SJSA1 (cell line): ENCODE data around the gene PLVAP. TPM values are rescaled to one million over a fixed set of nuclear protein-coding genes. Genes with fewer than 3 reads are reported as not detected.
"Not testable (repeated sequence)": the region's sequence is repeated elsewhere in the genome, so short reads cannot be mapped to it uniquely, and the experiment has no call there.

Experiments used
- DNase-seq, 2 experiments: peaks; one replicate each; pipeline ENCODE4 v3.0.0-alpha.2; 2015 to 2020; ENCODE audit warnings: low spot score in 2 of 2, low read depth in 1 of 2
- H3K27ac ChIP-seq: fragments of 250-450 bp; sonication (Bioruptor Pico); 2 replicates; pipeline ENCODE4 v1.5.1; 2020; ENCODE audit warnings: mild to moderate bottlenecking, moderate library complexity
- H3K27me3 ChIP-seq: fragments of 250-450 bp; sonication (Bioruptor Pico); replicated peaks from 2 replicates; pipeline ENCODE4 v1.5.1; 2020; ENCODE audit warnings: mild to moderate bottlenecking, moderate library complexity
- H3K36me3 ChIP-seq: fragments of 250-450 bp; sonication (Bioruptor Pico); 2 replicates; pipeline ENCODE4 v1.5.1; 2020; ENCODE audit warnings: mild to moderate bottlenecking
- H3K4me1 ChIP-seq: fragments of 250-450 bp; sonication (Bioruptor Pico); replicated peaks from 2 replicates; pipeline ENCODE4 v1.6.1; 2021; ENCODE audit warnings: mild to moderate bottlenecking
- H3K4me3 ChIP-seq: fragments of 250-450 bp; sonication (Bioruptor Pico); 2 replicates; pipeline ENCODE4 v1.5.1; 2020; ENCODE audit warnings: mild to moderate bottlenecking
- H3K9me3 ChIP-seq: fragments of 250-450 bp; sonication (Bioruptor Pico); replicated peaks from 2 replicates; pipeline ENCODE4 v1.5.1; 2020; ENCODE audit warnings: mild to moderate bottlenecking
- total RNA-seq: library from RNA; depleted of rRNA; stranded (reverse); fragments of >200 nt; shearing (Covaris generic); gene quantifications from 2 replicates; pipeline ENCODE4 v1.2.3, GENCODE V29; 2014

The PLVAP gene
- total RNA-seq, 1 experiment from 2014 or later: not detected

- DNase-seq: peak; percentile 80 to 94
- Histone ChIP-seq H3K9me3 (peaks cover 3% of the 10 kb centered on the region; the same call in 1 of the 2 replicates), H3K27ac (no peak overlapping the region), H3K4me3 (peak overlapping the region; percentile 34), H3K4me1 (peaks cover 18% of the 10 kb centered on the region), H3K36me3 (no peaks in the 10 kb centered on the region), H3K27me3 (peaks cover 4% of the 10 kb centered on the region; the same call in 1 of the 2 replicates)
These were observed 13.7 kb upstream of the PLVAP start for GRCh38 chr19:17390665-17391370.

- Histone ChIP-seq H3K36me3 (no peaks in the 10 kb centered on the region), H3K27ac (no peak overlapping the region), H3K4me3 (peak overlapping the region; percentile 34), H3K4me1 (peaks cover 19% of the 10 kb centered on the region), H3K9me3 (peaks cover 3% of the 10 kb centered on the region; the same call in 1 of the 2 replicates), H3K27me3 (peaks cover 4% of the 10 kb centered on the region; the same call in 1 of the 2 replicates)
- DNase-seq: no peak
These were observed 13.0 kb upstream of the PLVAP start for GRCh38 chr19:17389957-17390664.

- Histone ChIP-seq H3K27me3 (peaks cover 4% of the 10 kb centered on the region; the same call in 1 of the 2 replicates), H3K4me1 (peaks cover 19% of the 10 kb centered on the region), H3K27ac (no peak overlapping the region), H3K9me3 (peaks cover 3% of the 10 kb centered on the region; the same call in 1 of the 2 replicates), H3K36me3 (no peaks in the 10 kb centered on the region), H3K4me3 (no peak overlapping the region)
- DNase-seq: no peak
These were observed 12.1 kb upstream of the PLVAP start for GRCh38 chr19:17389288-17389687.

GRCh38 chr19:17385878-17386611 is 8.9 kb upstream of the PLVAP start:
- H3K36me3 ChIP-seq: no peaks in the 10 kb centered on the region
- peaks cover 27% of the 10 kb centered on the region for H3K4me1 ChIP-seq
- no peak overlapping the region for H3K27ac ChIP-seq
- DNase-seq: peak; percentile 42 to 68
- no peak overlapping the region for H3K4me3 ChIP-seq
- peaks cover 3% of the 10 kb centered on the region; the same call in 1 of the 2 replicates for H3K9me3 ChIP-seq
- H3K27me3 ChIP-seq: peaks cover 4% of the 10 kb centered on the region; the same call in 1 of the 2 replicates

- Histone ChIP-seq H3K27ac (no peak overlapping the region), H3K4me1 (peaks cover 13% of the 10 kb centered on the region), H3K27me3 (no peaks in the 10 kb centered on the region), H3K4me3 (no peak overlapping the region), H3K9me3 (no peaks in the 10 kb centered on the region), H3K36me3 (no peaks in the 10 kb centered on the region)
- DNase-seq: no peak
These were observed 3.4 kb upstream of the PLVAP start for GRCh38 chr19:17380426-17381138.

- Histone ChIP-seq H3K4me1 (peaks cover 13% of the 10 kb centered on the region), H3K4me3 (no peak overlapping the region), H3K27me3 (no peaks in the 10 kb centered on the region), H3K9me3 (no peaks in the 10 kb centered on the region), H3K36me3 (no peaks in the 10 kb centered on the region), H3K27ac (no peak overlapping the region)
- no peak for DNase-seq
These were observed 2.1 kb upstream of the PLVAP start for GRCh38 chr19:17379221-17379631.

GRCh38 chr19:17378271-17378670 is 1.1 kb upstream of the PLVAP start:
- H3K9me3 ChIP-seq: no peaks in the 10 kb centered on the region
- no peak for DNase-seq
- H3K4me3 ChIP-seq: no peak overlapping the region
- no peak overlapping the region for H3K27ac ChIP-seq
- no peaks in the 10 kb centered on the region for H3K27me3 ChIP-seq
- no peaks in the 10 kb centered on the region for H3K36me3 ChIP-seq
- H3K4me1 ChIP-seq: peaks cover 11% of the 10 kb centered on the region

- no peak for DNase-seq
- no peaks in the 10 kb centered on the region for H3K36me3 ChIP-seq
- no peaks in the 10 kb centered on the region for H3K27me3 ChIP-seq
- no peaks in the 10 kb centered on the region for H3K9me3 ChIP-seq
- no peak overlapping the region for H3K27ac ChIP-seq
- H3K4me3 ChIP-seq: no peak overlapping the region
- H3K4me1 ChIP-seq: no peaks in the 10 kb centered on the region; the same call in 1 of the 2 replicates
These were observed 7.0 kb downstream of the PLVAP start for GRCh38 chr19:17370026-17370587.

GRCh38 chr19:17365361-17365760 is 11.8 kb downstream of the PLVAP start:
- Histone ChIP-seq H3K9me3 (no peaks in the 10 kb centered on the region), H3K4me1 (peaks cover 5% of the 10 kb centered on the region), H3K27me3 (no peaks in the 10 kb centered on the region), H3K36me3 (no peaks in the 10 kb centered on the region), H3K4me3 (no peak overlapping the region), H3K27ac (no peak overlapping the region)
- no peak for DNase-seq

GRCh38 chr19:17363852-17364605 is 13.1 kb downstream of the PLVAP start:
- DNase-seq: peak; percentile 56 to 59
- not testable (repeated sequence) for H3K27me3 ChIP-seq, H3K4me1 ChIP-seq, H3K27ac ChIP-seq, H3K4me3 ChIP-seq, H3K36me3 ChIP-seq, H3K9me3 ChIP-seq

- Histone ChIP-seq H3K4me1 (peaks cover 17% of the 10 kb centered on the region), H3K27me3 (no peaks in the 10 kb centered on the region), H3K4me3 (no peak overlapping the region), H3K9me3 (no peaks in the 10 kb centered on the region), H3K36me3 (no peaks in the 10 kb centered on the region), H3K27ac (no peak overlapping the region)
- no peak for DNase-seq
These were observed 17.0 kb downstream of the PLVAP start for GRCh38 chr19:17359905-17360800.

GRCh38 chr19:17358395-17358794 is 18.7 kb downstream of the PLVAP start:
- H3K9me3 ChIP-seq: no peaks in the 10 kb centered on the region
- no peaks in the 10 kb centered on the region for H3K27me3 ChIP-seq
- H3K4me1 ChIP-seq: peaks cover 12% of the 10 kb centered on the region
- DNase-seq: peak; percentile 63 to 67
- no peak overlapping the region for H3K27ac ChIP-seq
- H3K4me3 ChIP-seq: no peak overlapping the region
- H3K36me3 ChIP-seq: no peaks in the 10 kb centered on the region
